ENCODE measurements around the gene CEP192. TPM values are rescaled to one million over a fixed set of nuclear protein-coding genes. Genes with fewer than 3 reads are reported as not detected.

The CEP192 gene
- polyA plus RNA-seq, 1 donor (not counting 4 experiments of a cell fraction or from before 2014, with no cell fraction given) = 16.6 TPM

DNA sequence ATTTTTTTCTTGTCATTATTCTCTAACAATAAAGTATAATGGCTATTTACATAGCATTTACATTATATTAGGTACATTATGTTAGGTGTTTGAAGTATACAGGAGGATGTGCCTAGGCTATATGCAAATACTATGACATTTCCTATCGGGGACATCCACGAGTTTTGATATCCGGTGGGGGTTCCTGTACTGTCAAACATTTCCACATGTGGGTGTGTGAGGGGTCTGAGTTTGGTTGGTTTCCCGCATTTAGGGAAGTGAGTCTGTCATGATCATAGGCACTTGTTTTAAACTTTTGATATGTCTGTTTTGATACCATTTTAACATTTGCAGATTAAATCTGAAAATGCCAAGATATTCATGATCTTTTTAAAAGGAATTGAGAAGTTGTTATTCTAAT lies 76.0 kb downstream of the CEP192 start:
- no peak for FAIRE-seq
- dilution Hi-C loops (cut with MboI; ENCODE audit: extremely low pct_ligation_motif_present, low sequenced_read_pairs) = no loop called here
- no peaks in the 10 kb centered on the region for H3K4me1 ChIP-seq (ENCODE audit: control insufficient read depth, extremely low read depth, insufficient read depth, low read length)
- H3K27ac ChIP-seq (ENCODE audit: control insufficient read depth, insufficient read depth, low read length) = no peak overlapping the region
- peaks cover 2% of the 10 kb centered on the region for H3K79me2 ChIP-seq (ENCODE audit: control insufficient read depth, insufficient read depth, low read length)
- H3K27me3 ChIP-seq (ENCODE audit: control insufficient read depth, extremely low read depth, insufficient read depth, low read length) = no peaks in the 10 kb centered on the region
- H4K20me1 ChIP-seq (ENCODE audit: control insufficient read depth, extremely low read depth, insufficient read depth, low read length) = no peaks in the 10 kb centered on the region
- H3K9me1 ChIP-seq (ENCODE audit: control insufficient read depth, extremely low read depth, insufficient read depth, low read length) = no peaks in the 10 kb centered on the region
- H3K9me3 ChIP-seq (ENCODE audit: control insufficient read depth, low read depth, low read length) = no peaks in the 10 kb centered on the region
- no peak overlapping the region for H2AFZ ChIP-seq (ENCODE audit: control insufficient read depth, low read length)
- no peak overlapping the region for H3K4me2 ChIP-seq (ENCODE audit: control insufficient read depth, extremely low read depth, insufficient read depth, low read depth, low read length)
- no peak for DNase-seq (ENCODE audit: low read depth, low spot score)
- no peak overlapping the region for H3K9ac ChIP-seq (ENCODE audit: control insufficient read depth, extremely low read depth, insufficient read depth, low read length)
- TF ChIP-seq EZH2 (IDR thresholded peaks at IDR 0.05; ENCODE audit: low read length) = no peak
- TF ChIP-seq, protein P1, sequence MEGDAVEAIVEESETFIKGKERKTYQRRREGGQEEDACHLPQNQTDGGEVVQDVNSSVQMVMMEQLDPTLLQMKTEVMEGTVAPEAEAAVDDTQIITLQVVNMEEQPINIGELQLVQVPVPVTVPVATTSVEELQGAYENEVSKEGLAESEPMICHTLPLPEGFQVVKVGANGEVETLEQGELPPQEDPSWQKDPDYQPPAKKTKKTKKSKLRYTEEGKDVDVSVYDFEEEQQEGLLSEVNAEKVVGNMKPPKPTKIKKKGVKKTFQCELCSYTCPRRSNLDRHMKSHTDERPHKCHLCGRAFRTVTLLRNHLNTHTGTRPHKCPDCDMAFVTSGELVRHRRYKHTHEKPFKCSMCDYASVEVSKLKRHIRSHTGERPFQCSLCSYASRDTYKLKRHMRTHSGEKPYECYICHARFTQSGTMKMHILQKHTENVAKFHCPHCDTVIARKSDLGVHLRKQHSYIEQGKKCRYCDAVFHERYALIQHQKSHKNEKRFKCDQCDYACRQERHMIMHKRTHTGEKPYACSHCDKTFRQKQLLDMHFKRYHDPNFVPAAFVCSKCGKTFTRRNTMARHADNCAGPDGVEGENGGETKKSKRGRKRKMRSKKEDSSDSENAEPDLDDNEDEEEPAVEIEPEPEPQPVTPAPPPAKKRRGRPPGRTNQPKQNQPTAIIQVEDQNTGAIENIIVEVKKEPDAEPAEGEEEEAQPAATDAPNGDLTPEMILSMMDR (optimal IDR thresholded peaks at IDR 0.05 in 1 of 3, IDR thresholded peaks at IDR 0.05 in 1 of 3, conservative IDR thresholded peaks at IDR 0.05 in 1 of 3; ENCODE audit: extremely low read depth in 1 of 3, insufficient read depth in 2 of 3, low read length in 3 of 3) = no peak
- no peak overlapping the region for H3K4me3 ChIP-seq (ENCODE audit: control insufficient read depth in 2 of 3, extremely low read depth in 1 of 3, insufficient read depth in 2 of 3, low read depth in 1 of 3, low read length in 3 of 3)
- peaks cover 13% of the 10 kb centered on the region in 2 experiments for H3K36me3 ChIP-seq (ENCODE audit: control insufficient read depth in 2 of 2, extremely low read depth in 1 of 2, insufficient read depth in 2 of 2, low read length in 2 of 2)

DNA sequence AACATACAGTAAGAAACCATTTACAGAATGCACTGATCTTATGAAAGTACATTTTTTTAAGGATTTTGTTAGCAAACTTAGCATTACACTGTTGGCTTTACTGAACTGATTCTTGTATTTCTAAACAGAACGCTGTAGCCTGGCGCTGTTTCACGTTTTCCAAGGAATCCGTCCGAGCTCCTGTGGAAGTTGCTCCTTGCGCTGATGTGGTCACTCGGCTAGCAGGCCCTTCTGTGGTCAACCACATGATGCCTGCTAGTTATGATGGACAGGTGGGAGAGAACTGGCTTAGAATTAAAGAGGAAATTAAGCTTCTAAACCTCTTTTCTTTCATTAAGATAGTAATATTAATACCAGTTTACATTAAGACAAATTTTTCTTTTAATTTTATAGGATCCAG lies 76.8 kb downstream of the CEP192 start:
- no peak overlapping the region for H3K4me2 ChIP-seq (ENCODE audit: control insufficient read depth, extremely low read depth, insufficient read depth, low read depth, low read length)
- no peak overlapping the region for H3K4me3 ChIP-seq (ENCODE audit: control insufficient read depth in 2 of 3, extremely low read depth in 1 of 3, insufficient read depth in 2 of 3, low read depth in 1 of 3, low read length in 3 of 3)
- DNase-seq (ENCODE audit: low read depth, low spot score) (no peak), FAIRE-seq (no peak)
- H3K4me1 ChIP-seq (ENCODE audit: control insufficient read depth, extremely low read depth, insufficient read depth, low read length) = no peaks in the 10 kb centered on the region
- peaks cover 15 to 17% of the 10 kb centered on the region in 2 experiments for H3K36me3 ChIP-seq (ENCODE audit: control insufficient read depth in 2 of 2, extremely low read depth in 1 of 2, insufficient read depth in 2 of 2, low read length in 2 of 2)
- no peak overlapping the region for H3K9ac ChIP-seq (ENCODE audit: control insufficient read depth, extremely low read depth, insufficient read depth, low read length)
- no peak overlapping the region for H2AFZ ChIP-seq (ENCODE audit: control insufficient read depth, low read length)
- dilution Hi-C loops (cut with MboI; ENCODE audit: extremely low pct_ligation_motif_present, low sequenced_read_pairs) = no loop called here
- no peaks in the 10 kb centered on the region for H3K9me1 ChIP-seq (ENCODE audit: control insufficient read depth, extremely low read depth, insufficient read depth, low read length)
- H3K27me3 ChIP-seq (ENCODE audit: control insufficient read depth, extremely low read depth, insufficient read depth, low read length) = no peaks in the 10 kb centered on the region
- no peaks in the 10 kb centered on the region for H4K20me1 ChIP-seq (ENCODE audit: control insufficient read depth, extremely low read depth, insufficient read depth, low read length)
- H3K79me2 ChIP-seq (ENCODE audit: control insufficient read depth, insufficient read depth, low read length) = peaks cover 2% of the 10 kb centered on the region
- no peak overlapping the region for H3K27ac ChIP-seq (ENCODE audit: control insufficient read depth, insufficient read depth, low read length)
- H3K9me3 ChIP-seq (ENCODE audit: control insufficient read depth, low read depth, low read length) = no peaks in the 10 kb centered on the region
- TF ChIP-seq EZH2 (IDR thresholded peaks at IDR 0.05; ENCODE audit: low read length) = no peak
- TF ChIP-seq, protein P1 (optimal IDR thresholded peaks at IDR 0.05 in 1 of 3, IDR thresholded peaks at IDR 0.05 in 1 of 3, conservative IDR thresholded peaks at IDR 0.05 in 1 of 3; ENCODE audit: extremely low read depth in 1 of 3, insufficient read depth in 2 of 3, low read length in 3 of 3) = no peak

Measured in keratinocyte (primary cell).